GM13976 (cell line): ENCODE data around the gene BMAL1.

Source experiments
- DNase-seq: peaks from one replicate; pipeline ENCODE4 v3.0.0; 2012; ENCODE audit warnings: low spot score
- CTCF ChIP-seq: IDR thresholded peaks from 2 replicates; pipeline ENCODE4 v1.5.1; 2012; ENCODE audit warnings: borderline replicate concordance, mild to moderate bottlenecking; ENCODE audit not compliant: insufficient read depth; ENCODE audit errors: extremely low read depth, missing control alignments, control extremely low read depth
- in situ Hi-C: fragments of 300-500 bp; cut with MboI; formaldehyde crosslinking; loops from one replicate; pipeline ENCODE4 v1.12.0; 2022; ENCODE audit warnings: low sequenced_read_pairs, mixed read lengths, inconsistent platforms; ENCODE audit not compliant: unreplicated experiment

BMAL1 gene

GRCh38 chr11:13260201-13260962, 17.2 kb upstream of the BMAL1 start:
- DNase-seq, result no peak
- in situ Hi-C loops, result no loop called here
- TF ChIP-seq CTCF, result no peak

- DNase-seq, result no peak
- no peak for TF ChIP-seq CTCF
- in situ Hi-C loops, result no loop called here
These were observed 16.5 kb upstream of the BMAL1 start for GRCh38 chr11:13260963-13261588.

- in situ Hi-C loops, result no loop called here
These were observed 16.0 kb upstream of the BMAL1 start for GRCh38 chr11:13261591-13262061.

GRCh38 chr11:13262096-13262495, 15.5 kb upstream of the BMAL1 start:
- no peak for TF ChIP-seq CTCF
- no peak for DNase-seq
- in situ Hi-C loops, result no loop called here

More at GRCh38 chr11:13261591-13262061, 16.0 kb upstream of the BMAL1 start:
- no peak for TF ChIP-seq CTCF
- DNase-seq, result no peak

GRCh38 chr11:13268791-13269190, 8.8 kb upstream of the BMAL1 start:
- in situ Hi-C loops, result no loop called here
- no peak for TF ChIP-seq CTCF
- DNase-seq, result no peak

- no peak for TF ChIP-seq CTCF
- in situ Hi-C loops, result no loop called here
- DNase-seq, result no peak
These were observed 7.8 kb upstream of the BMAL1 start for GRCh38 chr11:13269775-13270174.
